Stimulated activated CD8-positive, alpha-beta memory T cell treated with anti-CD3 and anti-CD28 coated beads, Interleukin-4, amount 100 ng/mL, for 48 hours (primary cell): Measurements from ENCODE around the gene CYP1B1.
A peak's percentile ranks its signal among the peaks of the same experiment; 100 is the strongest.

Experiments used
- DNase-seq: peaks from one replicate; pipeline ENCODE4 v3.0.0-alpha.2; 2020

CYP1B1 gene

GRCh38 chr2:38074764-38075506, 1.0 kb downstream of the CYP1B1 start:
- no peak for DNase-seq

GRCh38 chr2:38074058-38074763, 1.7 kb downstream of the CYP1B1 start:
- DNase-seq = no peak

DNA sequence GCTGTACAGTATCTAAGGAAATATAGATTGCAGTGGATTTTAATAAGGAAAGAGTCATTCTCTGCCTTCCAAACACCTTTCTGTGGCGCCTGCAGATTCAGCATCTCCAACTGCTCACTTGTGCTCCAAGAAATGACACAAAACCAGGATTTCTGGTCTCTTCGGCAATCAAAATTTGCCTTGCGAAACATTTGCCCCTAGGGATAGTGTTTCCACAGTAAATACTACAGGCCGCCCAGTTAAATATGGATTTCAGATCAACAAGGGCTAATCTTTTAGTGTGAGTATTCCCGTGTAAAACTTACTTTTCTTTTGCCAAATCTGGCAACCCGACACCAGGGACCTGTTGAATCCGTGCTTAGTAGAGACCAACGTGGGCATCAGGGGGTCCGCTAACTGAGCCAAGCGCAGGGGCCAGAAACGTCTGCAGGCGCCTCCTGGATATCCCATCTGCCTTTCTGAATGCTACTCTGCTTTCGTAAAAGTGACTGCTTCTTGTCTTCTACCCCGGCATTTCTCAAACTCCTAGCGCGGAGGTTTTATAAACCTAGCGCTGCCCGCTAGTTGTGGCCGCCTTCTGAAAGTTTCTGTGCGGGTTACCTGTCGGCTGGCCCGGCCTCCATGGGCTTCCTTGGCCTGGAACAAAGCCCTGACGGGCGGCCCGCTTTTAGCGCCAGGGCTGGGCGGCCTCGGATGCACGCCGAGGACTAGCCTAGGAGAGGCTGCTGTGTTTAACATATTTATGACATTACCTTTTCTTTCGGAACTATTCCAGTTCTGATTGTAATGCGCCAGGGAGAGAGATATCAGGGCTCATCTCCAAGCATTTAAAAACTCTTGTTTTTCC, 2.5 kb downstream of the CYP1B1 start:
- DNase-seq = no peak

GRCh38 chr2:38070438-38070837, 5.5 kb downstream of the CYP1B1 start:
- no peak for DNase-seq

DNA sequence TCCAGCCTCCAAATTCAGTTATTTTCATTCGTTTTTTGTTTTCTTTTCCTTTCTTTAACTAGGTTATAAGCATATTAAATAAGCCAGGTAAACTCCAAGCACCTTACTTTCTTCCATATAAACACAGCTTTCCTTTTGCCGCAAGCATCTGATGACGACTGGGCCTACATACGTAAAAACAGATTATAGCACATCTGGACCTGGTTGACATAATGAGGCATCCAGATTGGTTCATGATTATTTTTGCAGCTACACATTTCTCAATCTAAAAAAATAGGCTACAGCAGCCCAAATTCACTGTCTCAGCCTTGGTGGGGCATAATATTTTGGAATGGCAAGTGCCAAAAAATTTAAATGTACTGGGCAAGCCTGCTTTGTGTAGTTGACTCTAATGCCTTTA, 7.7 kb downstream of the CYP1B1 start:
- DNase-seq = no peak

DNA sequence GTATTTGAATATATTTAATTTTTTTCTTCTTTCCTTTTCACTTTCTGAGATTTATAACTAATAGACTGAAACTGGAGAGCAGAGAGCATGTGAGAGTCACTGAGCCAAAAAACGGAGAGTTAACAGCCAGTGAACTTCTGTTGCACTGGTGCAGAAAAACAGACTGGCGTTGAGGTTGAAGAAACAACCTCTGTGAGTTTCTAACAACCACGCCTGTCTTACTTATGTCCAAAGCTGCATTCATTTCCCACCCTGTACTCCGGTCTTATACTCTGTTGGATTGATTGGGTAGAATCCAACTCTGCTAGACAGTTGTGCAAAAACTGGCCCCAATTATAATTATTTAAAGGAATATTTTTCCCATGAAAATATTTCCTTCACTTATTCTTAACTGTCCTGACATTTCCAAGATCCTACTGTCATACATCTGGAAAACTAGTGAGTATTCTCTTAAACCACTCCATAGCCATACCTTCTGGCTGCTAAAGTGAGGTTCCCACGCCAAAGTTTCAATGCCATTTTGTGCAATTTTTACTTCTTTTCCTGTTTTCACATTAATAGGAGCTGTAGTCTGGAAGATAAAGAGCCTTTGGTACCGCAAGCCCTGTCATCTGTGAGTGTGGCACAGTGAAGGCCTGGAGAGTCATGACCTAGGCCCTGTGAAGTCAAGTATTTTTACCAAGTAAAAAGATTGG, 9.4 kb downstream of the CYP1B1 start:
- DNase-seq = no peak

DNA sequence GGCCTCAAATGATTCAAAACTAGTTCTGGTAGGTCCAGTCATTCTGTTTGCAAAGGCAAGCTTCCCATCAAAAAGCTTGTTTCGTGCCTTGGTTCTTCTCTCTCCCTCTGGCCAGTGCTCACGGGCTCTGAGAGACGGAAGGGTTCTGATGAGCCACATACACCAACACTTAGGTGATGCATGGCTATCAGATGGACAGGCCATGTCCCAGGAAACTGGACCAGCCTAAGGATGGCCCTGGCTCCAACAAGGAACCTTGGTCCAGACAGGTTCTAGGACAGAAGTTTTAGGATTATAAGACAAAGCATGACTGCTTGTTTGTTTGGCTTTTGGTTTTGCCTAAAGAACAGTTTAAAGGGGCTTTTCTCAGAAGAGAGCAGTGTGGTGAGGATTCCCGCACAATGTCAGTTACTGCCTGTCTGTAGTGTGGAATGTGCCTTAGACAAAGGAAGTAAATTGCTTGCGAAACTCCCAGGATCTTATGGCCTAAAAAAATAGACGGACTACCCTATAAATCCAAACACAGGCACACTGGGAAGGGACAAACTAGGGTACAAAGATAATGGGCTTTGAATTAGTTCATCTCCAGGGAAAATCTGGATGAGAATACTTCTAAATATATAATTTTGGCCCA, 10.3 kb downstream of the CYP1B1 start:
- DNase-seq = no peak

DNA sequence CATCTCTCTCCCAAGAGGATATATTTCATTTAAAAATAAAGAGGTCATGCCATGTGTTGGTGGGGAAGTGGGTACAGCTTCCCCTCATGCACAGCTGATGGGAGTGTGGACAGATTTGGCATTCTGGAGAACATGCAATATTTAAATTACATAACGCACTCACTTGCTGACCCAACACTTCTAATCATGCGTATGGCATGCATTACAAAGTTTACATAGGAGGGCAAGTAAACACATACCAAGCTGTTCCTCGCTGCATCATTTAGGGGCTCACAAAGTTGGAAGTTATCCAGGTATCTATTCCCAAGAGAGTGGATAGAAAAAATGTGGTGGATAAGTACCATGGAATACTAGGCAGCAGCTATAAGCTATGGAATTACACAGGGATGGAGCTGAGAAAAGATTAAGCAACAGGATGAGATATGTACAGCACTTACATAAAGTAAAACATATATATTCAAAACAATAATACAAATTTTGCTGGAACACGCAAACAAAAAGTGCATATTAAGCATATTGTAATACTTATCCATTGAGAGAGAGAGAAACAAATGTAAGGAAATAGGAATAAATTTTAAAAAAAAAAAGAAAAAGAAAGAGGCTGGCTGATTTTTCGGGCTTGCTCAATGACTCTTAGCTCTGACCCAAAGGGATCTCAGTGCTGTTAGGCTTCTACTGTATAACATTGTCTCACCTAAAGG, 11.0 kb downstream of the CYP1B1 start:
- DNase-seq = no peak

GRCh38 chr2:38060236-38061018, 15.5 kb downstream of the CYP1B1 start:
- DNase-seq = no peak

DNA sequence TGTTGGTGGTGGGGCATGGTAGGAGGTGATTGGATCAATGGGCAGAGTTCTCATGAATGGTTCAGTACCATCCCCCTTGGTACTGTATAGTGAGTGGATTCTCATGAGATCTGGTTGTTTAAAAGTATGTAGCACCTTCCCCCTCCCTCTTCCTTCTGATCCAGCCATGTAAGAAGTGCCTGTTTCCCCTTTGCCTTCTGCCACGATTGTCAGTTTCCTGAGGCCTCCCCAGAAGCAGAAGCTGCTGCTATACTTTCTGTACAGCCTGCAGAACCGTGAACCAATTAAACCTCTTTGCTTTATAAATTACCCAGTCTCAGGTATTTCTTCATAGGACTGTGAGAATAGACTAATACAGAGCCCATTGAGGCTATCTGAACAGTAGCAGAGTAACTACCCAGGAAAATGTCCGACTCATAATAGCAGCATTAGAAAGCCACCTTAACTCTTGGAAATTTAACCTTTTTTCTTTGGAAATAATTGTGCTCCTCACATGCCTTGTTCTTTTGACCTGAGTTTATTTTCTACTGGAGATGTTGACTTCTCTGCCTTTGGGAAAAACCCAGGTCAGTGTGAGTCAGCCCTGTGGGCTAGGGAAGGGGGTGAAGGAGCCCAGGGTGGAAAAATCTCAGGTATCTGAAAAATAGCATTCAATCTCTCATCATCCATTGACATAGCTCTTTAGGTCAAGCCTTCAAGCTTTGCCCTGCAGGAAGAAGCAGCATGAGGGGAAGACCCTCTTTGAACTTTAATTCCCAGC, 18.1 kb downstream of the CYP1B1 start:
- DNase-seq = no peak

DNA sequence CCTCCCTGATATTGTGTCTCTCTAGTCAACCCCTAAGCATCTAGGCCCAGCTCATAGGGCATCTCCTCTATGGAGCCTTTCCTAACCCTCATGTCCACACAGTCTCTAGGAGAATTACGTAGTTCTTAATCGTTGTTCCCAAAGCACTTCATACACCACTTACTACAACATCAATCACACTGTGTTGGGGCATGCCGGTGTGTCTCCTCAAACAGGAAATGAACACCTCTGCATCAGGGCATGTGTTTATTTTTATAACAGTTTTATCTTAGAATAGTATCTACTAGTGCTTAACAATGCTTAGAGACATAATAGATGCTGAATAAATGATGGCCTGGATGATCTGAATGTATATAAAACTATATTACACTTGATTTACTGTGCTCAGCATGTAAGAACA, 19.7 kb downstream of the CYP1B1 start:
- DNase-seq = no peak

DNA sequence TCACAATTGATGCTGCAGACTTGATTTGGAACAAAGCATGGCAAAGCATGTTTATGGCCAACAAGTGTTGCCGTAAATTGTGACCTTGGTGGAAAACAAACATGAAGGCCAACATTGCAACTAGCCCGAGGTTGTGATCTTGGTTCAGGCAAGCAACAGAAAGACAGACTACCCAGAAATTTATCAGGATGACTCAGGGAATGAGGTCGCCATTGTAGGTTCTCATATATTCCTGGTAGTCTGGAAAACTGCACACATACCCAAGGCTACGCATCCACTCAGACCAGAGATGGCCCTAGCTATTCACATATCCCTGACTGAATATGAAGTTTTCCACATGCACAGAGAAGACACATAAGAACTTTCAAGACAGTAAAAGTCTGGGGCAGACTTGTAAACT, 30.1 kb downstream of the CYP1B1 start:
- no peak for DNase-seq

DNA sequence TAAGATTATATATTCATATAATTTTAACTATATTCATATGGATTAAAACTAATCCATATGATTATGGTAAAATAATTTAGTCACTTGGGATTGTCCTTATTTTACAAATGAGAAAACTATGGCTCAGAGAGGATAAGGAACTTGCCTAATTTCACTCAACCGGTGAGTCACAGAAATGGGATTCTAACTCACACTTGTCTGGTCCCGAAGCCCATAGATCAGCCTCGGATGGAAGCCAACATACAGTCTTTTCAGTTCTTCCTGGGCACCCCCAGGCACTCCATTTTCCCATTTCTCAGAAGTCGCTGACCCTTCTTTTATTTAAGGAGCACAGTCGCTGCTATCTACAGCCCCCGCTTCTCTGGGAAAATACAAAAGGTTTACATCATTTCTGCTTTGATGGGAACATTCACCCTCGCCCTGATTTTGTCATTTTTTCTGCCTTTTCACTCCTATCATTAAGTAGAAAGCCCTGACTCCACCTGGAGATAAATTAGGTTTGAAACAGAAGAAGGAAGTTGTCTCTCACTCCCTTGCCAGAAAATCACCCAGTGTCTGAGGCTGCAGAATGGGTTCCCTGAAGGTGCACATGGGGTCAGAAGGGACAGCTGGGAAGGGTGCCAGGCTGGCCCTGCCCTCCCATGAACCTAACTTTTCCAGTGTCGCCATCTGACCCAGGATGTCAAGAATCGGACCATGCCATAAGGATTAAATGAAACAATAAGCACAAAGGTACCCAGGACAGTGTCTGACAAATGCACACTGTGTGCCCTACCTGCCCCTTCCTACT, 36.6 kb downstream of the CYP1B1 start:
- DNase-seq = no peak

DNA sequence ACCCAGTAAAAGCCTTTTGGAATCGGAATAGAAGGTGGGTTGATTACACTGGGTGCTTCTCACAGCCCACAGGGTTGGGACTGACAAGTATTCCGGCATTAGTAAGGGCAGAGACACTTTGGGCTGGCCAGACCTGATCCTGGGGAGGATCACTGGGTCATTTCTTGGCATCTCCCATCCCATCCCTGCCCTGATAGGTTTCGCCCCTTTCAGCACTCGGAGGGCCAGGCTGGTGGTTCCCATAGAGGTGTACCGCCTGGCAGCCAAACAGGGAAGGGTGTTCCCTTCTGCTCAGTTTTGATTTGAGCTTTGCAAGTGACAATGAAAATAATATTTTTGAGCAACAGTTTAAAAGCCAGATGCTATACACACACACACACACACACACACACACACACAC, 37.3 kb downstream of the CYP1B1 start:
- DNase-seq = no peak

DNA sequence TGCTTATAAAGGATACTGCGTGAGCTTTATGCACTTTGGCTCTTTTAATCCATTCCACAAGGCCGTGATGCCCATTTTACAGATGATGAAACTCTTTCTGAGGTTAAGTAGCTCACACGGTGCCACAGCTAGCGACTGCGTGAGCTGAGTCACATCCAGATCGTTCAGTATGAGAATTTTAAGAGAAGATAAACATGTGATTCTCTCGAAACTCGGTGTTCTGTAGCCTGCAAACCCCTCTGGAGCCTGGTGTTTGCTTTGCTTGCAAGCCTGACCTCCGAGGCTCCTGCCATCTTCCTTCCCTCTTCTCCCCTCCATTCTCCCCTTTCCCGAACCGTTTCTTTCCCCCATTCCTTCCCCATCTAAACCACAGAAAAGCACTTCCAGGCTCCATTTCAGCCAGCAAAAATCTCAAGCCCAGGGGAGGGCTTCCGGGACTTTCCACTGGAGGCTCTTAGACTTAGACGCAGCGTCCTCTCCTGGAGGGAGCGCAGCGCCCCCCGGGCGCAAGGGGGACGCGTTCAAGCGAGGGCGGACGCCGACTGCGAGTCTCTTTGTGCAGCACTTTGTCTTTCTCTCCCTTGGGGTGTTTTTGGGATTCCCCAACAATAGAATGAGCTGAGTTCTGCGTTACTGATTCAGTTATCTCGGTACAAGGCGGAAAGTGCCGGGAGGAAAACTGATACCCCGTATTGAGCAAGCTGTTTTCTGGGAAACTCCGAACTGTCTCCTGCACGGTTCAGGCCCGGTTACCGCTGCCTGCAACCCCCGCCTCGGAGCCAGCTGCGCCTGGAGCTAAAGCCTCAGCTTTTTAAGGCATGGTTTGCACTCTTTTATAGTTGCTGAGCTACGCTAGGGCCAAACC, 38.0 kb downstream of the CYP1B1 start:
- DNase-seq = peak; percentile 42

- no peak for DNase-seq
Observed at GRCh38 chr2:38037325-38037724, 38.6 kb downstream of the CYP1B1 start.

DNA sequence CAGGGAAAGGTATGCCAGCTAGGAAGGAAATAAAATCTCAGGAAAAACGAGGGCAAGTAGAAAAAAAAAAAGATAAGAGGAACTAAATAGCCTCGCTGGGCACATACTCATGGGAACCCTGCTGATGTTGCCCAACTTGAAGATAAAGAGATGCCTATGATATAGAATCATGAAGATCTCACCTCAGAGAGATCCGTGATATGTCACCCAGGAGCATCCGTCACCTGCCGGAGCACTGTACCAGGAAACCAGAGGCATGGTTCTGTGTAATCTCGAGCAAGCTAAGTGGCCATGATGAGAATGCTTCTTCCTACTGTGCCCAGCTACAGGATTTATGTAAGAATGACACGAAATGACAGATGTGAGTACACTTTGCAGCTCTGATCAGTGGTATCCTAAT, 40.0 kb downstream of the CYP1B1 start:
- no peak for DNase-seq

- DNase-seq = no peak
Observed at GRCh38 chr2:38033646-38034045, 42.3 kb downstream of the CYP1B1 start.
